Thymus (tissue), 14 donors: Measurements from ENCODE around the gene TBX1. TPM values are rescaled to one million over a fixed set of nuclear protein-coding genes. Genes with fewer than 3 reads are reported as not detected.
A peak's percentile ranks its signal among the peaks of the same experiment; 100 is the strongest.

Source experiments
- DNase-seq, 9 donors: peaks; one replicate each; pipeline ENCODE4 v3.0.0-alpha.2; 2013; ENCODE audit warnings: low spot score in 9 of 9, low read depth in 6 of 9, missing footprints in 1 of 9
- H3K27ac ChIP-seq, 2 donors: one replicate each; pipeline ENCODE4 v1.5.1; 2013; ENCODE audit warnings: control low read depth in 1 of 2, low read depth in 1 of 2, low read length in 1 of 2, mild to moderate bottlenecking in 1 of 2, moderate library complexity in 1 of 2
- H3K27me3 ChIP-seq, 2 donors: one replicate each; pipeline ENCODE4 v1.5.1; 2013; ENCODE audit warnings: low read length in 1 of 2; ENCODE audit not compliant: control insufficient read depth in 2 of 2, insufficient read depth in 1 of 2
- H3K36me3 ChIP-seq, 2 donors: one replicate each; pipeline ENCODE4 v1.5.1; 2013; ENCODE audit warnings: low read length in 1 of 2, mild to moderate bottlenecking in 1 of 2, moderate library complexity in 1 of 2; ENCODE audit not compliant: control insufficient read depth in 2 of 2, insufficient read depth in 2 of 2
- H3K4me1 ChIP-seq, 2 donors: one replicate each; pipeline ENCODE4 v1.5.1; 2013; ENCODE audit warnings: low read length in 2 of 2; ENCODE audit not compliant: control insufficient read depth in 2 of 2, insufficient read depth in 2 of 2
- H3K4me3 ChIP-seq, 2 donors: one replicate each; pipeline ENCODE4 v1.5.1; 2013; ENCODE audit warnings: low read length in 2 of 2, control low read depth in 1 of 2, mild to moderate bottlenecking in 1 of 2
- H3K9me3 ChIP-seq, 2 donors: one replicate each; pipeline ENCODE4 v1.5.1; 2013; ENCODE audit warnings: low read length in 1 of 2, mild to moderate bottlenecking in 1 of 2; ENCODE audit not compliant: control insufficient read depth in 2 of 2, insufficient read depth in 1 of 2
- WGBS: extraction: QIAGEN DNeasy Blood & Tissue Kit; methylation state at CpG from one replicate; pipeline ENCODE4 v1.1.7; 2013; 5-methylcytosine and 5-hydroxymethylcytosine counted together
- long read RNA-seq, 10 donors: transcript quantifications; one replicate each; lab custom pipeline, GENCODE V29; 2026
- polyA plus RNA-seq: library from polyadenylated mRNA; stranded (reverse); fragments of 200-250 nt; gene quantifications from one replicate; pipeline ENCODE4 v1.2.3, GENCODE V29; 2013
- total RNA-seq: library from RNA; stranded (reverse); fragments of 120-200 nt; gene quantifications from one replicate; pipeline ENCODE4 v1.2.4, GENCODE V29; 2013
- donor health status: healthy.

Gene TBX1
- total RNA-seq (0.05 TPM), polyA plus RNA-seq (0.96 TPM)
- long read RNA-seq, donor 1, result 0 reads
- long read RNA-seq, donor 2, result 0 reads
- long read RNA-seq, donor 3, result 0 reads
- long read RNA-seq, donor 4, result 0 reads
- long read RNA-seq, donor 5, result 0 reads
- long read RNA-seq, donor 6, result 0 reads
- long read RNA-seq, donor 7, result 0 reads
- long read RNA-seq, donor 8, partial matches to known transcripts, result 0 of 1 reads
- long read RNA-seq, donor 8, other reads (novel, unspliced or antisense), result 0 of 1 reads
- long read RNA-seq, donor 9, result 0 reads
- long read RNA-seq, donor 10, result 0 reads

DNA sequence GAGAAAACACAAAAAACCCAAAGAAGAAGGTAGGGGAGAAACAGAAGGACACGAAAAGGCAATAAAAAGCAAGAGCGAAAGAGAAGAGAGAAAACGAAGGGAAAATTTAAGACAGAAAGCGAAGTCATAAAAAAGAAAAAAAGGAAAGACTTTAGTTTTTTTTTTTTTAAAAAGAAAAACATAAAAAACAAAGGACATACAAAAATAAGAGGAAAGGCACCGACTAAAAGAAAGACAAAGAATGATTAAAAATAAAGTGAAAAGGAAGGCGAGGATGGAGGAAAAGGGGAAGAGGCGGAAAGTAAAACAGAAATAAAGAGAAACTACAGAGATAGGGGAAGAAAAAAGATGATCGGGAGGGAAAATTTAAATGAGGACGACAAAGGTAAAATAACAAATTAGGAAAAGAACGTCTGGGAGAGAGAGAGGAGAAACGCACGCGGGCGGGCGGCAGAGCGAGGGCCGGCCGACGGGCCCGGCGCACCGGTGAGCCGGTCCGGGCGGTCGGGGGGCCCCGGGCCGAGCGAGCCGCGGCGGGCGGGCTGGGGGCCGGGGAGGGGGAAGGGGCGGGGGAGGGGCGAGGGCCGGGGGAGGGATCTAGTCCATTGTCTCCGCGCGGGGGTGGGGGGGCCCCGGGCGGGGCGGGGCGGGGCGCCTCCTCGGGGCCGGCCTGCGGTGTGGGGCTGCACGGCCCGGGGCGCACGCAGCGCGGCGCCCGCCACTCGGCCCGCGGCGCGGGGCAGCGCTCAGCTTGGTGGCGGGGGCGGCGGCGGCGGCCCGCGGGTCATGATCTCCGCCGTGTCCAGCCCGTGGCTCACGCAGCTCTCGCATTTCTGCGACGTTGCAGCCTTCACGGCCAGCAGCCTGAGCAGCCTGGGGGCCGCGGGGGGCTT lies at the start of gene TBX1:
TSS of gene TBX1 (plus strand) at position 721 of the 893 bp plus-strand sequence. CDS start at position 787, 66 bp downstream.
- peaks cover 92 to 97% of the 10 kb centered on the region in 2 donors for H3K27me3 ChIP-seq
- DNase-seq, result no peak
- peaks cover 6 to 48% of the 10 kb centered on the region in 2 donors for H3K4me1 ChIP-seq
- H3K36me3 ChIP-seq, result no peaks in the 10 kb centered on the region
- 4% methylated on average over 69 of the region's 79 CpGs for WGBS
- peak within 1 kb of the TSS in 1 of 2 donors; percentile 39 for H3K4me3 ChIP-seq
- peaks cover 2 to 18% of the 10 kb centered on the region in 2 donors for H3K9me3 ChIP-seq
- H3K27ac ChIP-seq, result no peak within 1 kb of the TSS

DNA sequence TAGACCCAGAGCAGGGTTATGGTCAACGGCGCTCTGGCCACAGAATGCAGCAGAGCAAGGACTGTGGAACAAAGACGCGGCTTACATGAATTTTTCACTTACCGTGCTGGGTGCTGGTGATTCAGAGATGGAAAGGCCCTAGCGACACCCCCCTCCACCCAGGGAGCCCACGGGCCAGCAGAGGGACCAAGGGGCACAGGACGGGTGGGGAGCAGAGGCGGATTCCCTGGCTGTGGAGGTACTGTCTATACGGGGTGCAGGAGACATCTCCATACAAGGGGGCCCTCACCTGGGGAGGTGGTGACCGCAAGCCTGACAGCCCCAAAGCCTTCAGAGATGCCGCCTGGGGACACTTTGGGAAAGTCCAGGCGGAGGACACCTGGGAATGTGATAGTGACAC lies 47.3 kb upstream of the TBX1 start:
- H3K4me1 ChIP-seq, result peaks cover 3 to 10% of the 10 kb centered on the region in 2 donors
- WGBS, result 96% methylated on average over 13 of the region's 13 CpGs
- no peak overlapping the region for H3K27ac ChIP-seq
- H3K9me3 ChIP-seq, result peaks cover 0 to 6% of the 10 kb centered on the region in 2 donors
- peaks cover 53 to 90% of the 10 kb centered on the region in 2 donors for H3K27me3 ChIP-seq
- H3K4me3 ChIP-seq, result no peak overlapping the region
- no peak for DNase-seq
- no peaks in the 10 kb centered on the region for H3K36me3 ChIP-seq

DNA sequence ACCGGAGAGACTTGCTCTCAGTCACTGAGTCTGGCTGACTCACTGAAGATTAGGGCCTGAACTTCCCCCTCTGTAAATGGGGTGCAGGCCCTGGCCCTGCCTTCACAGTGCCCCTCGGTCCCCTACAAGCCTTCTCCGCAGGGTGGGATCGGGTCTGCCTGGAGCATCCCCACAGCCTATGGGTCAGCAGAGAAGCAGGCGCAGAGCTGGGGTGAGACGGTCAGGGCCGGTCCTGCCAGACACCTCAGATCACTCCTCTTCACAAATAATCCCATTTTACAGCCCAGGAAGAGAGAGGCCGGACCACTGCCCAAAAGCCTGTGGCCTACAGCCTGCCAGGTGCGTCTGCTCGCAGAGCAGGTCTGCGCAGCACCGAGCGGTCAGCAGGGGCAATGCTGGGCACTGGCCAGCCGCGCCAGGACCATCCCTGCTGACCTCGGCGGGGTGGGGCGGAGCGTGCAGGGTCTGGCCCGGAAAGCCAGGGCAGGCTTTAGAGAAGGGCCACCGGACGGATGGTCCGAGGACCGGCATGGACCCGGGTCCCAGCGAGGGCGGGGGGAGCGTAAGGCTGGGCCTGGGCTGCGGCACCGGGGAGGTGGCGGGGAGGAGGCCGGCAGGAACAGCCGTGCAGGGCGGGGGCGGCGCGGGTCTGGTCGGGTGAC lies 46.8 kb upstream of the TBX1 start:
- Histone ChIP-seq H3K36me3 (no peaks in the 10 kb centered on the region), H3K27ac (no peak overlapping the region), H3K9me3 (peaks cover 0 to 6% of the 10 kb centered on the region in 2 donors), H3K27me3 (peaks cover 57 to 90% of the 10 kb centered on the region in 2 donors), H3K4me3 (peak overlapping the region in 1 of 2 donors; percentile 43), H3K4me1 (peaks cover 4 to 12% of the 10 kb centered on the region in 2 donors)
- no peak for DNase-seq
- 46% methylated on average over 38 of the region's 38 CpGs for WGBS

DNA sequence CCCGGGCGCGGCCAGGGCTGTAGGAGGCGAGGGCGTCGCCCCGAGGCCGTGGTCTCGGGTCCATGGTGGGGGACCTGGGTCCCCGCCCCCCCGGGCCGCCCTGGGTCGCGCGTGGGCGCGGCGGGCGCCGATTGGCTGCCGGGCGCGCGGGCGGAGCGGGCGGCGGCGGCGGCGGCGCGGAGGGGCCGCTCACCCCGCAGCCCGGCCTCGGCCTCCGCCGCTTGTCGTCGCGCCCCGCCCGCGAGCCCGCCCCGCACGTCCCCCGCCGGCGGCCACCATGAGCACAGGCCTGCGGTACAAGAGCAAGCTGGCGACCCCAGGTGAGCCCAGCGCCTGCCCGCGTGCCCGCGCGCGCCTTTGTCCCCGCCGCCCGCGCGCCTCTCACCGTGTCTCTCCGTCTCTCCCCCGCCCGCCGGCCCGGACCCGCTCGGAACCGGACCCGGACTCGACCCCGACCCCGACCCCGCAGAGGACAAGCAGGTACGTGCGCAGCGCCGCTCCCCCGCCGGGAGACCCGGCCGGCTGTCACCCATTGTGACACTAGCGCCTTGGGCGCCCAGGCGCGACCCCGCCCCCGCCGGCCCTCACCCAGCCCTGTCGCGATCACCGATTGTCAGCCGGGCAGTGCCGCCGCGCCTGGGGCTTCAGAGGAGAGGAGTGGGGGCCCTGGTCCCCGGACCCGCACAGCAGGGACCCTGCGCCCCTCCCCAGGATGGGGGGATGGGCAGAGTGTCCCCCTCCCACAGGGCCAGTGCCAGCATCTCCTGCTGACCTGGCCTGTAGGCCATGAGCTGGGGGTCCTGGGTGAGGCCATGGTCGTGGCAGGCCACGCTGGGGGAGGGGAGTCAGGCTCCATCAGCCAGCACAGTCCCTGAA lies 46.0 kb upstream of the TBX1 start, which contains the start of gene SEPTIN5:
TSS of gene SEPTIN5 (plus strand) at position 192 of the 876 bp plus-strand sequence. CDS start at position 278, 86 bp downstream.
- H3K9me3 ChIP-seq, result peaks cover 0 to 6% of the 10 kb centered on the region in 2 donors
- H3K27ac ChIP-seq, result no peak within 1 kb of the TSS
- WGBS, result 3% methylated on average over 94 of the region's 106 CpGs
- H3K4me1 ChIP-seq, result peaks cover 11 to 17% of the 10 kb centered on the region in 2 donors
- DNase-seq, result no peak
- peak within 1 kb of the TSS; percentile 23 to 43 for H3K4me3 ChIP-seq
- H3K27me3 ChIP-seq, result peaks cover 64 to 91% of the 10 kb centered on the region in 2 donors
- no peaks in the 10 kb centered on the region for H3K36me3 ChIP-seq

DNA sequence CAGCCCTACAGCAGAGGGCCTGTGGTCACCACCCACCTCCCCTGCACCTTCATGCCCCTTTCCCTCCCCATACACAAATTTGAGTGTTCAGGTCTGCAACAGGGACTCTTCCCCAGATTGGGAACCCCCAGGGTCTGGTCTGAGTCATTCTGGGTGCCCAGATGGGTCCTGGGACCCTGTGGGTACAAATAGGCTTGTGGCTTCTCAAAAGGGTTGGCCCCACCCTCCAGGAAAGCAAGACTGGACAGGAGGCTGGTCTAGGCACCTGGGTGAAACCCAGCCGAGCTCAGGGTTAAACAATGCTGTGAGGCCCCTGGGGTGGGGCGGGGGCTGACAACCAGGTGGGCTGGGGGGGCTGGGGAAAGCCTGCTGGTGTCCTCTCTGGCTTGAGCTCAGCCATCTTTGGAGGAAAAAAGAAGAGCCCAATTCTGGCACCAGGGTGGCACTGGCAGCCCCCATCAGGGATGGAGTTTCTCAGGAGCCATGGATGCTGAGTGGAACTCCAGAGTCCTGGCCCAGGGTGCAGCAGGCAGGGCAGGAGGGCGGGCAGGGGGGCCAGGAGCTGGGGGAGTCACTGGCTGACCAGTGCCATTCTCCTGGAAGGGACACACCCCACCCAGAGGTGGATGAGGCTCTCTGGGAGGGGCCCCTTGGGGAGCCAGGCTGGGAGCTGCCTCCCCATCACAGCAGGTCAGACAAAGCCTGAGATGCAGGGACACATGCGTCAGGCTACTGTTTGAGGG lies 45.2 kb upstream of the TBX1 start:
- Histone ChIP-seq H3K9me3 (peaks cover 0 to 6% of the 10 kb centered on the region in 2 donors), H3K27ac (no peak overlapping the region), H3K4me3 (peak overlapping the region in 1 of 2 donors; percentile 23), H3K36me3 (no peaks in the 10 kb centered on the region), H3K27me3 (peaks cover 71 to 92% of the 10 kb centered on the region in 2 donors), H3K4me1 (peaks cover 11 to 17% of the 10 kb centered on the region in 2 donors)
- DNase-seq, result no peak
- 83% methylated on average over 4 of the region's 4 CpGs for WGBS

DNA sequence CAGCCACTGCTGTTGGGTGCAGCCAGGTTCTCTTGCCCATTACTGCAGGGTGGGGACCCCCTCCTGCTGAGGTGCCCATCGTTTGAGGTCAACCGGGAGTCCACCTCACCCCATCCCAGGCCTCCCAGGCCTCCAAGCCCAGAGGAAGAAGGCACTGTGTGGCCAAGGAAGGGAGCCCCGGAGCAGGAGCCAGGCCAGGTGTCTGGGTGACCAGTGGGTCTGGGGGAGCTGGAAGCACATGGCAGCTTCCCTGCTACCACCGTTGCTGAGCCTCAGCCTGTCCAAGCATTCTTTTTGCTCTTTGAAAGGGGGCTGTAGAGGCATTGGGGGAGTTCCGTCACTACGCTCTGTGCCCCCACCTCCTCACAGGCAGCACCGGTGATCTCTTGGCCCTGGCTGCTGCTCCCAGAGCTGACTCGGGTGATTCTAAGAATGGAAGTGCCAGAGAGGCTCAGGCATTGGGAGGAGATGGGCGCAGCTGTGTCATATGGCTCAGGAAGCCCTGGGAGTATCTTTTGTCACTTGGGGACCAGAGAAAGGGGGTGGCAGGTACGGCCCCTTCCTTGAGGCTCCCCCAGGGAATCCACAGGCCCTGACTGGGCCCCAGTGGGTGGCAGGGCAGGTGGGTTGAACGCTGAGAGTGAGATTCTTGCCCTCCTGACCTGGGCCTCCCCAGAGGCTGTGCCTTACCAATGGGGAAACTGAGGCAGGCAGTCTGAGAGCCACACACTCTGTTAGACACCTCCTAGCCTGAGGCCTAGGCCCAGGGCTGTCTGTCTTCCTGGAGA lies 44.3 kb upstream of the TBX1 start:
- no peak for DNase-seq
- peaks cover 0 to 13% of the 10 kb centered on the region in 2 donors for H3K9me3 ChIP-seq
- H3K27ac ChIP-seq, result no peak overlapping the region
- peaks cover 11 to 17% of the 10 kb centered on the region in 2 donors for H3K4me1 ChIP-seq
- no peak overlapping the region for H3K4me3 ChIP-seq
- H3K36me3 ChIP-seq, result no peaks in the 10 kb centered on the region
- peaks cover 71 to 92% of the 10 kb centered on the region in 2 donors for H3K27me3 ChIP-seq
- WGBS, result 94% methylated on average over 11 of the region's 11 CpGs

DNA sequence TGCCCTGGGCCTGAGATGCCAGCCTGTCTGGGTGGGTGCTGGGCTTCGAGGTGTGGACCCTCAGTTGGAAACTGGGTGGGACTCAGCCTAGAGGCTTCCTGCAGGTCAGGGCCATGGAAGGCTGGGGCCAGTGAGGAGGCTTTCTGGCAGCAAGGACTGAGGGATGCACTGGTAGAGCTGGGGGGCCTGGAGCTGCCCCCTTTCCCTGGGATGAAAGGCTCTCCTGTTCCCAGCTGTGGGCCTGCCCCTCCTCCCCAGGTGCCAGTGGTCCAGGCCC lies 43.8 kb upstream of the TBX1 start:
- no peaks in the 10 kb centered on the region for H3K36me3 ChIP-seq
- peaks cover 0 to 13% of the 10 kb centered on the region in 2 donors for H3K9me3 ChIP-seq
- H3K4me1 ChIP-seq, result peaks cover 11 to 17% of the 10 kb centered on the region in 2 donors
- H3K4me3 ChIP-seq, result no peak overlapping the region
- no peak overlapping the region for H3K27ac ChIP-seq
- no peak for DNase-seq
- peaks cover 70 to 93% of the 10 kb centered on the region in 2 donors for H3K27me3 ChIP-seq
- WGBS, result 100% methylated on average over 1 of the region's 1 CpG
